HG03159 (cell line): ENCODE measurements around the gene NF1.
A peak's percentile ranks its signal among the peaks of the same experiment; 100 is the strongest.
"Not testable (repeated sequence)": the region's sequence is repeated elsewhere in the genome, so short reads cannot be mapped to it uniquely, and the experiment has no call there.

Source experiments
- ATAC-seq: cut with Tn5 transposase; IDR thresholded peaks from one replicate; pipeline ENCODE4 v1.9.1; 2021; ENCODE audit warnings: mild to moderate bottlenecking, moderate library complexity; ENCODE audit not compliant: unreplicated experiment

NF1 gene

GRCh38 chr17:31289790-31290189, 195.0 kb downstream of the NF1 start:
- ATAC-seq: no peak

GRCh38 chr17:31291820-31292219, 197.0 kb downstream of the NF1 start:
- no peak for ATAC-seq

- no peak for ATAC-seq
Measured at GRCh38 chr17:31293581-31293980, 198.8 kb downstream of the NF1 start.

- no peak for ATAC-seq
Measured at GRCh38 chr17:31294231-31294630, 199.5 kb downstream of the NF1 start.

GRCh38 chr17:31294820-31295488, 200.2 kb downstream of the NF1 start:
- no peak for ATAC-seq

- no peak for ATAC-seq
Measured at GRCh38 chr17:31295489-31295871, 200.7 kb downstream of the NF1 start.

- ATAC-seq: no peak
Measured at GRCh38 chr17:31296142-31296541, 201.4 kb downstream of the NF1 start.

- ATAC-seq: no peak
Measured at GRCh38 chr17:31297090-31297489, 202.3 kb downstream of the NF1 start, which contains the start of gene OMG. Gene OMG (minus strand): TSS chr17:31297239. CDS start chr17:31296331, 908 bp downstream.

- no peak for ATAC-seq
Measured at GRCh38 chr17:31299624-31300023, 204.8 kb downstream of the NF1 start.

- no peak for ATAC-seq
Measured at GRCh38 chr17:31307640-31308039, 212.9 kb downstream of the NF1 start.

- no peak for ATAC-seq
Measured at GRCh38 chr17:31308372-31309334, 213.9 kb downstream of the NF1 start.

- no peak for ATAC-seq
Measured at GRCh38 chr17:31309556-31309955, 214.8 kb downstream of the NF1 start.

GRCh38 chr17:31310260-31310659, 215.5 kb downstream of the NF1 start:
- ATAC-seq: no peak

- ATAC-seq: no peak
Measured at GRCh38 chr17:31310886-31311285, 216.1 kb downstream of the NF1 start.

- no peak for ATAC-seq
Measured at GRCh38 chr17:31311526-31311925, 216.7 kb downstream of the NF1 start.

GRCh38 chr17:31312223-31312622, 217.4 kb downstream of the NF1 start:
- ATAC-seq: not testable (repeated sequence)

GRCh38 chr17:31313982-31314781, 219.4 kb downstream of the NF1 start, which contains the start of gene EVI2B:
Gene EVI2B (minus strand): TSS chr17:31314054. CDS start chr17:31305609, 8,445 bp downstream.
- no peak for ATAC-seq

- ATAC-seq: no peak
Measured at GRCh38 chr17:31314782-31315100, 220.0 kb downstream of the NF1 start.

GRCh38 chr17:31318298-31318801, 223.6 kb downstream of the NF1 start:
- ATAC-seq: peak; percentile 41

- peak; percentile 30 for ATAC-seq
Measured at GRCh38 chr17:31318851-31319661, 224.3 kb downstream of the NF1 start.
